Measurements from ENCODE around the gene SLC25A48. TPM values are rescaled to one million over a fixed set of nuclear protein-coding genes. Genes with fewer than 3 reads are reported as not detected.

SLC25A48 gene
- total and polyA plus RNA-seq, 2 donors = 0.05 to 0.25 TPM

DNA sequence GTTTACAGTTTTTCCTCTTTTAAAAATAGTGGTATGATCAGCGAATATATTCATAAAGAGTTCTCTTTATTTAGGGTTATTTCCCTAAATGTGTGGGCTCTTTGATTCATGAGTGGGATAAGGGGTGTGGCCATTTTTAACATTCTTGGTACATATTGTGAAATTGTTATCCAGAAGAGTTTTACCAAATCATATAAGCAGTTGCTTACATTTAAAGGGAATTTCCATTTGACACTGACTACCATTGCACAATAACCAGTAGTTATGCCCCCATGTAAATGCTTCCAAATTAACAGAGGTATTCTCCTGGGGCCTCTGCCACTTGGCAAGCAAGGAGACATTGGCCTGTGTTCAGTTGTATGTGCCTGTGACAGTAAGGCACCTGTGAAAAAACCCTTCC is 27.2 kb downstream of the SLC25A48 start:
- Histone ChIP-seq H3K36me3 (ENCODE audit: control insufficient read depth in 2 of 2, insufficient read depth in 2 of 2, low read length in 1 of 2) (no peaks in the 10 kb centered on the region), H3K27ac (ENCODE audit: low read depth in 1 of 2, low read length in 1 of 2) (no peak overlapping the region), H3K4me3 (ENCODE audit: low read length in 2 of 2) (no peak overlapping the region), H3K9me3 (ENCODE audit: control insufficient read depth in 2 of 2, insufficient read depth in 1 of 2, low read length in 1 of 2) (no peaks in the 10 kb centered on the region), H3K4me1 (ENCODE audit: control insufficient read depth in 2 of 2, insufficient read depth in 2 of 2, low read length in 2 of 2) (no peaks in the 10 kb centered on the region), H3K27me3 (ENCODE audit: control insufficient read depth in 2 of 2, insufficient read depth in 1 of 2, low read length in 1 of 2) (no peaks in the 10 kb centered on the region)
- no peak for DNase-seq (ENCODE audit: low read depth in 6 of 9, low spot score in 9 of 9)
- 89% methylated on average over 1 of the region's 1 CpG for WGBS

GRCh38 chr5:135862086-135862485 is 27.6 kb downstream of the SLC25A48 start:
- Histone ChIP-seq H3K27ac (ENCODE audit: low read depth in 1 of 2, low read length in 1 of 2) (no peak overlapping the region), H3K4me1 (ENCODE audit: control insufficient read depth in 2 of 2, insufficient read depth in 2 of 2, low read length in 2 of 2) (no peaks in the 10 kb centered on the region)

GRCh38 chr5:135862744-135863143 is 28.3 kb downstream of the SLC25A48 start:
- WGBS = 99% methylated on average over 2 of the region's 2 CpGs
- no peaks in the 10 kb centered on the region for H3K27me3 ChIP-seq (ENCODE audit: control insufficient read depth in 2 of 2, insufficient read depth in 1 of 2, low read length in 1 of 2)

More at GRCh38 chr5:135862086-135862485, 27.6 kb downstream of the SLC25A48 start:
- no peaks in the 10 kb centered on the region for H3K36me3 ChIP-seq (ENCODE audit: control insufficient read depth in 2 of 2, insufficient read depth in 2 of 2, low read length in 1 of 2)
- no peaks in the 10 kb centered on the region for H3K9me3 ChIP-seq (ENCODE audit: control insufficient read depth in 2 of 2, insufficient read depth in 1 of 2, low read length in 1 of 2)
- DNase-seq (ENCODE audit: low read depth in 6 of 9, low spot score in 9 of 9) = no peak
- no peaks in the 10 kb centered on the region for H3K27me3 ChIP-seq (ENCODE audit: control insufficient read depth in 2 of 2, insufficient read depth in 1 of 2, low read length in 1 of 2)
- no peak overlapping the region for H3K4me3 ChIP-seq (ENCODE audit: low read length in 2 of 2)

DNA sequence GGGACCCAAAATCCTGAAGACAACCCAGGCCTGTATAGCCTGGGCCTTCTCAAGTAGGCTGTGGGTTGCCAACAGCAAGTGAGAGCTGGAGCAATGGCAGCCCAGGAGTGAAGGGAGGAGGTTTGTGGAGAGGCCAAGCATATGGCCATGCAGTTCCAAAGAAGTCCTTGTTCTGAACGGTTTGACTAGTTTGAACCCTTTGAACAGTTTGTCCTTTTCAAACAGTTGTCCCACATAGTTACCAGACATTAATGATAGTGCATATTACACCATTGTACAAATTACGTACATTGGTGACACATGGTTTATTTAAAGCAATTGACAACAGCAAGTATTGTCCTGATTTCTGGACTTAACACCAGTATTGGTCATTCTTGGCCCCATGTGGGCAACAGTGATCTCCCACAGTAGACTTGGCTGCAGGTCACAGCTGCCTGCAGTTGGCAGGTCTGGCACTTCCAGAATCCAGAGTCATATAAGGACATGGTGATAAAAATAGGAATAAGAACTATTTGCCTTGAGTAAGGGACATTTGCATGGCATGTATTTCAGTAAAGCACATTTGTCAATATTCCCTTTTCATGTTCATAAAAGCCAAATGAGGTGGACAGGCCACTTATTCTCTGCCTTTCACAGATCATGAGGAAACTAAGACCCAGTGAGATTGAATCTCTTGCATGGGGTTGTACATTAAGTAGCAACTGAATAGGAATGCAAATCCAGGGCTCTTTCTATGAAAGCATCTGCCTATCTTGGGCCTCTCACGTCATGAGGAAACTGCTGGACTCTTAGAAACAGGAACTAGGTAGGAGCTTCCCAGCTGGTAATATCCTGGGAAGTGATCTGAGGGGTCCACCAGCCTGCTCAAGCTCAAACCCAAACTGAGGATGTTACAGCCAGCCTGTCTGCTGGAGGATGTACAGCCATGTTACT is 30.3 kb downstream of the SLC25A48 start:
- H3K4me3 ChIP-seq (ENCODE audit: low read length in 2 of 2) = no peak overlapping the region
- 80% methylated on average over 3 of the region's 3 CpGs for WGBS

More at GRCh38 chr5:135862744-135863143, 28.3 kb downstream of the SLC25A48 start:
- Histone ChIP-seq H3K27ac (ENCODE audit: low read depth in 1 of 2, low read length in 1 of 2) (no peak overlapping the region), H3K9me3 (ENCODE audit: control insufficient read depth in 2 of 2, insufficient read depth in 1 of 2, low read length in 1 of 2) (no peaks in the 10 kb centered on the region), H3K4me3 (ENCODE audit: low read length in 2 of 2) (no peak overlapping the region), H3K36me3 (ENCODE audit: control insufficient read depth in 2 of 2, insufficient read depth in 2 of 2, low read length in 1 of 2) (no peaks in the 10 kb centered on the region), H3K4me1 (ENCODE audit: control insufficient read depth in 2 of 2, insufficient read depth in 2 of 2, low read length in 2 of 2) (no peaks in the 10 kb centered on the region)
- no peak for DNase-seq (ENCODE audit: low read depth in 6 of 9, low spot score in 9 of 9)

GRCh38 chr5:135866016-135866415 is 31.6 kb downstream of the SLC25A48 start:
- no peak overlapping the region for H3K27ac ChIP-seq (ENCODE audit: low read depth in 1 of 2, low read length in 1 of 2)
- no peak for DNase-seq (ENCODE audit: low read depth in 6 of 9, low spot score in 9 of 9)
- H3K4me3 ChIP-seq (ENCODE audit: low read length in 2 of 2) = no peak overlapping the region
- no peaks in the 10 kb centered on the region for H3K4me1 ChIP-seq (ENCODE audit: control insufficient read depth in 2 of 2, insufficient read depth in 2 of 2, low read length in 2 of 2)
- H3K9me3 ChIP-seq (ENCODE audit: control insufficient read depth in 2 of 2, insufficient read depth in 1 of 2, low read length in 1 of 2) = no peaks in the 10 kb centered on the region
- WGBS = 91% methylated on average over 2 of the region's 2 CpGs
- no peaks in the 10 kb centered on the region for H3K36me3 ChIP-seq (ENCODE audit: control insufficient read depth in 2 of 2, insufficient read depth in 2 of 2, low read length in 1 of 2)
- H3K27me3 ChIP-seq (ENCODE audit: control insufficient read depth in 2 of 2, insufficient read depth in 1 of 2, low read length in 1 of 2) = no peaks in the 10 kb centered on the region

More for the DNA sequence above, 30.3 kb downstream of the SLC25A48 start:
- Histone ChIP-seq H3K36me3 (ENCODE audit: control insufficient read depth in 2 of 2, insufficient read depth in 2 of 2, low read length in 1 of 2) (no peaks in the 10 kb centered on the region), H3K4me1 (ENCODE audit: control insufficient read depth in 2 of 2, insufficient read depth in 2 of 2, low read length in 2 of 2) (no peaks in the 10 kb centered on the region), H3K27me3 (ENCODE audit: control insufficient read depth in 2 of 2, insufficient read depth in 1 of 2, low read length in 1 of 2) (no peaks in the 10 kb centered on the region), H3K9me3 (ENCODE audit: control insufficient read depth in 2 of 2, insufficient read depth in 1 of 2, low read length in 1 of 2) (no peaks in the 10 kb centered on the region), H3K27ac (ENCODE audit: low read depth in 1 of 2, low read length in 1 of 2) (no peak overlapping the region)
- DNase-seq (ENCODE audit: low read depth in 6 of 9, low spot score in 9 of 9) = no peak

DNA sequence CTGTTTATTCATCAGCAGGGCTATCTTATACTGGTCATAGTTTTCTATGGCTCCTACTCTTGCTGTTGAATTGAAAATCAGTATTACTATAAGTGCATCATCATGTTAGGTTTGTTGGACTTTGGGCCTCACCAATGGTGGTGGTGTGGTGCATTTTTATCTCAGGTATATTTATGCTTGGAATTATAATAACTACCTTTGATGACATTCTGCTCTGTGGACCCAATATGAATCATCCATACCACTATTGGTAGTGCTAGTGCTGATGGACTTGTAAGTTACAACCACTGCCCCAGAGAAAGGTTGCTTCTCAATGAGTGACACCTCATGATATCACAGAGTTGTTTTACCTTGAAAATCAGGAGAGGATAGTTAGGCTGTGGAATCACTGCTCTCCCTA is 33.1 kb downstream of the SLC25A48 start:
- no peaks in the 10 kb centered on the region for H3K4me1 ChIP-seq (ENCODE audit: control insufficient read depth in 2 of 2, insufficient read depth in 2 of 2, low read length in 2 of 2)
- H3K27ac ChIP-seq (ENCODE audit: low read depth in 1 of 2, low read length in 1 of 2) = no peak overlapping the region
- H3K27me3 ChIP-seq (ENCODE audit: control insufficient read depth in 2 of 2, insufficient read depth in 1 of 2, low read length in 1 of 2) = no peaks in the 10 kb centered on the region
- no peak overlapping the region for H3K4me3 ChIP-seq (ENCODE audit: low read length in 2 of 2)
- H3K36me3 ChIP-seq (ENCODE audit: control insufficient read depth in 2 of 2, insufficient read depth in 2 of 2, low read length in 1 of 2) = no peaks in the 10 kb centered on the region
- H3K9me3 ChIP-seq (ENCODE audit: control insufficient read depth in 2 of 2, insufficient read depth in 1 of 2, low read length in 1 of 2) = no peaks in the 10 kb centered on the region
- no peak for DNase-seq (ENCODE audit: low read depth in 6 of 9, low spot score in 9 of 9)

DNA sequence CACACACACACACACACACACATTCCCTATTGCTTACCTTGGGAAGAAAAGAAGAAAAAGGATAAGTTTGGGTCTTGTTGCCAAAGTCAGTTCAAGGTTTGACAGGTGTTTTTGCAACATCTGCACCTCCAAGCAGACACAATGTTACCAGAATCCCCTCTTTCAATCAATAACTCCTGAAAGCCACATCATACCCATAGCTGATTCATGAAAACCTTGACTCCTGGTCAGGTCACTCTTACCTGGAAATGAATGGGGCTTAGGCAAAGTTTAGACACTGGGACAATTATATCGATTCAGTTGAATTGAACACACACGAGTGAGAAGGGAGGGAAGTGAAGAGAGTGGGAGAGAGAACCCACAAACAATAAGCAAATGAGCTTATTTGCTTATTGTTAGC is 34.2 kb downstream of the SLC25A48 start:
- WGBS = 84% methylated on average over 2 of the region's 2 CpGs
- H3K4me1 ChIP-seq (ENCODE audit: control insufficient read depth in 2 of 2, insufficient read depth in 2 of 2, low read length in 2 of 2) = no peaks in the 10 kb centered on the region
- H3K9me3 ChIP-seq (ENCODE audit: control insufficient read depth in 2 of 2, insufficient read depth in 1 of 2, low read length in 1 of 2) = no peaks in the 10 kb centered on the region
- no peaks in the 10 kb centered on the region for H3K27me3 ChIP-seq (ENCODE audit: control insufficient read depth in 2 of 2, insufficient read depth in 1 of 2, low read length in 1 of 2)
- no peak overlapping the region for H3K4me3 ChIP-seq (ENCODE audit: low read length in 2 of 2)
- no peak overlapping the region for H3K27ac ChIP-seq (ENCODE audit: low read depth in 1 of 2, low read length in 1 of 2)
- no peak for DNase-seq (ENCODE audit: low read depth in 6 of 9, low spot score in 9 of 9)
- no peaks in the 10 kb centered on the region for H3K36me3 ChIP-seq (ENCODE audit: control insufficient read depth in 2 of 2, insufficient read depth in 2 of 2, low read length in 1 of 2)

- DNase-seq (ENCODE audit: low read depth in 6 of 9, low spot score in 9 of 9) = no peak
- no peaks in the 10 kb centered on the region for H3K36me3 ChIP-seq (ENCODE audit: control insufficient read depth in 2 of 2, insufficient read depth in 2 of 2, low read length in 1 of 2)
- no peaks in the 10 kb centered on the region for H3K27me3 ChIP-seq (ENCODE audit: control insufficient read depth in 2 of 2, insufficient read depth in 1 of 2, low read length in 1 of 2)
- H3K27ac ChIP-seq (ENCODE audit: low read depth in 1 of 2, low read length in 1 of 2) = no peak overlapping the region
- WGBS = 91% methylated on average over 2 of the region's 2 CpGs
- H3K4me1 ChIP-seq (ENCODE audit: control insufficient read depth in 2 of 2, insufficient read depth in 2 of 2, low read length in 2 of 2) = no peaks in the 10 kb centered on the region
- H3K9me3 ChIP-seq (ENCODE audit: control insufficient read depth in 2 of 2, insufficient read depth in 1 of 2, low read length in 1 of 2) = no peaks in the 10 kb centered on the region
- no peak overlapping the region for H3K4me3 ChIP-seq (ENCODE audit: low read length in 2 of 2)
Observed at GRCh38 chr5:135869276-135869675, 34.8 kb downstream of the SLC25A48 start.

DNA sequence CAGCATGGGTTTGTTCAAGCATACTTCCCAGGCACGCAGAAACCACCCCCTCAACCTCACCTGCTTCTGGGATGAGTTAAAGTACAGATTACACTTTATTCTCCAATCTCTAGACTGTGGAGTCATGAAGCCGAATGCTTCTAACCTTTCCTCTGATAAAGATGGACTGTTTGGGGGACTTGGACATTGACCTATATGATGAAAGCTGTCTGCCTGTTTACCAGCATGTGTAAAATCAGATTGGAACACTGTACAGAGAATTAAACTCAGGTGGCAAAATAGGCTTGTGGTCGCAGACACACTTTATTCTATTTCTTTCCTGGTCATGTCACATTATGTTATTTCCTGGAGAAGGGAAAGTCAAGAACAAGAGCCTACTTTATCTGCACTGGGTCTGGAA is 35.5 kb downstream of the SLC25A48 start:
- Histone ChIP-seq H3K4me3 (ENCODE audit: low read length in 2 of 2) (no peak overlapping the region), H3K36me3 (ENCODE audit: control insufficient read depth in 2 of 2, insufficient read depth in 2 of 2, low read length in 1 of 2) (no peaks in the 10 kb centered on the region), H3K27ac (ENCODE audit: low read depth in 1 of 2, low read length in 1 of 2) (no peak overlapping the region), H3K4me1 (ENCODE audit: control insufficient read depth in 2 of 2, insufficient read depth in 2 of 2, low read length in 2 of 2) (no peaks in the 10 kb centered on the region), H3K27me3 (ENCODE audit: control insufficient read depth in 2 of 2, insufficient read depth in 1 of 2, low read length in 1 of 2) (no peaks in the 10 kb centered on the region), H3K9me3 (ENCODE audit: control insufficient read depth in 2 of 2, insufficient read depth in 1 of 2, low read length in 1 of 2) (no peaks in the 10 kb centered on the region)
- DNase-seq (ENCODE audit: low read depth in 6 of 9, low spot score in 9 of 9) = no peak
- 62% methylated on average over 3 of the region's 3 CpGs for WGBS
